Activated CD4-positive, CD25-positive, alpha-beta regulatory T cell treated with anti-CD3 and anti-CD28 coated beads, Interleukin-2, amount 50 U/mL, for 24 hours (primary cell): ENCODE results near the gene HERC6.
"Not testable (repeated sequence)": the region's sequence is repeated elsewhere in the genome, so short reads cannot be mapped to it uniquely, and the experiment has no call there.

Experiments used
- ATAC-seq, 2 donors: fragments of 150-1000 bp; cut with Tn5 transposase; one replicate each; pipeline ENCODE4 v1.10.0; 2021; ENCODE audit warnings: mild to moderate bottlenecking in 1 of 2, moderate library complexity in 1 of 2

HERC6 gene

GRCh38 chr4:88378691-88379559, at the start of gene HERC6:
Gene HERC6, plus strand, starts transcription at chr4:88378852. Its CDS starts 70 bp downstream, at chr4:88378922.
- peak; percentile 28 to 44 for ATAC-seq

- no peak for ATAC-seq
Observed at GRCh38 chr4:88333741-88334405, 44.8 kb upstream of the HERC6 start.

GRCh38 chr4:88335092-88335665, 43.5 kb upstream of the HERC6 start:
- ATAC-seq = no peak

- ATAC-seq = no peak
Observed at GRCh38 chr4:88341227-88342192, 37.1 kb upstream of the HERC6 start.

GRCh38 chr4:88346902-88347301, 31.8 kb upstream of the HERC6 start:
- not testable (repeated sequence) for ATAC-seq

- ATAC-seq = not testable (repeated sequence)
Observed at GRCh38 chr4:88348761-88349160, 29.9 kb upstream of the HERC6 start.

GRCh38 chr4:88350786-88351185, 27.9 kb upstream of the HERC6 start:
- no peak for ATAC-seq

- no peak for ATAC-seq
Observed at GRCh38 chr4:88352062-88352740, 26.5 kb upstream of the HERC6 start.

GRCh38 chr4:88353324-88353723, 25.3 kb upstream of the HERC6 start:
- no peak for ATAC-seq

GRCh38 chr4:88356771-88357170, 21.9 kb upstream of the HERC6 start:
- no peak for ATAC-seq

- no peak for ATAC-seq
Observed at GRCh38 chr4:88357262-88357661, 21.4 kb upstream of the HERC6 start.

- no peak for ATAC-seq
Observed at GRCh38 chr4:88359558-88359957, 19.1 kb upstream of the HERC6 start.

- no peak for ATAC-seq
Observed at GRCh38 chr4:88360256-88360655, 18.4 kb upstream of the HERC6 start.

GRCh38 chr4:88360791-88361190, 17.9 kb upstream of the HERC6 start:
- no peak for ATAC-seq

- ATAC-seq = not testable (repeated sequence)
Observed at GRCh38 chr4:88361217-88361773, 17.4 kb upstream of the HERC6 start.

- ATAC-seq = no peak
Observed at GRCh38 chr4:88366460-88366859, 12.2 kb upstream of the HERC6 start.

GRCh38 chr4:88367826-88368225, 10.8 kb upstream of the HERC6 start:
- no peak for ATAC-seq

- not testable (repeated sequence) for ATAC-seq
Observed at GRCh38 chr4:88369180-88369812, 9.4 kb upstream of the HERC6 start.

GRCh38 chr4:88381123-88381522, 2.5 kb downstream of the HERC6 start:
- no peak for ATAC-seq

- peak; percentile 88 for ATAC-seq
Observed at GRCh38 chr4:88382621-88383020, 4.0 kb downstream of the HERC6 start.

GRCh38 chr4:88390128-88390527, 11.5 kb downstream of the HERC6 start:
- ATAC-seq = peak; percentile 48 to 62
